ENCODE results near the gene OR51B6. TPM values are rescaled to one million over a fixed set of nuclear protein-coding genes. Genes with fewer than 3 reads are reported as not detected.

OR51B6 gene
- total RNA-seq, 3 donors from 2014 or later, result not detected

DNA sequence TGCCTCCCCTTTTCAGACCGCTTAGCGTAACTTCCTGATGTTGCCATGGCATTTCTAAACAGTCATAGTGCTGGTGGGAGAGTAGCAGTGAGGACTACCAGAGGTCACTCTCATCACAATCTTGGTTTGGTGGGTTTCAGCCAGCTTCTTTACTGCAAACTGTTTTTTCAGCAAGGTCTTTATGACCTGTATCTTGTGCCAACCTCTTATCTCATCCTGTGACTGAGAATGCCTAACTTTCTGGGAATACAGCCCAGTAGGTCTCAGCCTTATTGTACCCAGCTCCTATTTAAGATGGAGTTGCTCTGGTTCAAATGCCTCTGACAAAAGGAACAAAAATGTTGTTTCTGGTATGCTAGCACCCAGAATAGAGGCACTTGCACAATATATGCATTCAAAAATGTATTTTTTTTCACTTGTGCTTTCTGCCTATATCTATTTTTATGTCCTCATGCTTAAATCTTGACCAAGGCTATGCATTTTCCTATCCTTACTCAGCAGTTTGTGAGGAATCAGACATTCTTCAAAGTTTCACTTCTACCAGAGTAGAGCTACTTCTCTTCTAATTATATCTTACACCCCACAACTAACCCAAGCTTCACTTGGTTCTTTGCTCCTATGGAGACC is 16.3 kb downstream of the OR51B6 start:
- H3K9me3 ChIP-seq, result no peaks in the 10 kb centered on the region
- intact Hi-C loops (cut with DNase I, micrococcal nuclease), result no loop called here
- no peaks in the 10 kb centered on the region for H3K4me1 ChIP-seq (ENCODE audit: low read depth)
- ATAC-seq (no peak), DNase-seq (no peak)
- H3K4me3 ChIP-seq, result no peak overlapping the region
- no peaks in the 10 kb centered on the region for H3K36me3 ChIP-seq (ENCODE audit: low read depth)
- TF ChIP-seq, protein P1, sequence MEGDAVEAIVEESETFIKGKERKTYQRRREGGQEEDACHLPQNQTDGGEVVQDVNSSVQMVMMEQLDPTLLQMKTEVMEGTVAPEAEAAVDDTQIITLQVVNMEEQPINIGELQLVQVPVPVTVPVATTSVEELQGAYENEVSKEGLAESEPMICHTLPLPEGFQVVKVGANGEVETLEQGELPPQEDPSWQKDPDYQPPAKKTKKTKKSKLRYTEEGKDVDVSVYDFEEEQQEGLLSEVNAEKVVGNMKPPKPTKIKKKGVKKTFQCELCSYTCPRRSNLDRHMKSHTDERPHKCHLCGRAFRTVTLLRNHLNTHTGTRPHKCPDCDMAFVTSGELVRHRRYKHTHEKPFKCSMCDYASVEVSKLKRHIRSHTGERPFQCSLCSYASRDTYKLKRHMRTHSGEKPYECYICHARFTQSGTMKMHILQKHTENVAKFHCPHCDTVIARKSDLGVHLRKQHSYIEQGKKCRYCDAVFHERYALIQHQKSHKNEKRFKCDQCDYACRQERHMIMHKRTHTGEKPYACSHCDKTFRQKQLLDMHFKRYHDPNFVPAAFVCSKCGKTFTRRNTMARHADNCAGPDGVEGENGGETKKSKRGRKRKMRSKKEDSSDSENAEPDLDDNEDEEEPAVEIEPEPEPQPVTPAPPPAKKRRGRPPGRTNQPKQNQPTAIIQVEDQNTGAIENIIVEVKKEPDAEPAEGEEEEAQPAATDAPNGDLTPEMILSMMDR (IDR thresholded peaks at IDR 0.05), result no peak

DNA sequence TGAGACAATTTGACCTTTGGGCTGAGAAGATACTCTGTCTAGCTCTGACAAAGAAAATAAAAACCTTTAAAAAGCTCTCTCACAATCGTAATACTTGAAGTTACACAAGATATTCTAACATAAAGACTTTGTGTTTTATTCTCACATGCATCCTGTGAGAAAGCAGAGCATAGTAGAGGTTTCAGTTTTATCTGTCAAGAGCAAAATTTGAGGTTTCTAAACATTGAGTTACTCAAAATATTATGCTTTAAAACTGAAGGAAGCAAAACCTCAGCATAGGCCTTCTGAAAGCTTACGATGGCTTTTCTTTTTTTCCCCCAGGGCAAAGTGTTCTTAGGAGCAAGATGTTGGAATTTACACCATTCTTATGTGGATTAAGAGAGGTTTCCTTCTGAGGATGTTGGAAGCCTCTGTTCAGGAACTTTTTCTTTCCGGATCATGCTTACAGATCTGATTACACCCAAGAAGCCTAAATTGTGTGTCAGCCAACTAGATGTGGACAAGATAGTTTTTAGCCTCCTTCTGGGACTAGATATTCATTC is 17.3 kb downstream of the OR51B6 start:
- DNase-seq (no peak), ATAC-seq (no peak)
- H3K4me3 ChIP-seq, result no peak overlapping the region
- no peaks in the 10 kb centered on the region for H3K4me1 ChIP-seq (ENCODE audit: low read depth)
- intact Hi-C loops (cut with DNase I, micrococcal nuclease), result no loop called here
- no peaks in the 10 kb centered on the region for H3K36me3 ChIP-seq (ENCODE audit: low read depth)
- TF ChIP-seq, protein P1 (IDR thresholded peaks at IDR 0.05), result no peak
- H3K9me3 ChIP-seq, result no peaks in the 10 kb centered on the region

DNA sequence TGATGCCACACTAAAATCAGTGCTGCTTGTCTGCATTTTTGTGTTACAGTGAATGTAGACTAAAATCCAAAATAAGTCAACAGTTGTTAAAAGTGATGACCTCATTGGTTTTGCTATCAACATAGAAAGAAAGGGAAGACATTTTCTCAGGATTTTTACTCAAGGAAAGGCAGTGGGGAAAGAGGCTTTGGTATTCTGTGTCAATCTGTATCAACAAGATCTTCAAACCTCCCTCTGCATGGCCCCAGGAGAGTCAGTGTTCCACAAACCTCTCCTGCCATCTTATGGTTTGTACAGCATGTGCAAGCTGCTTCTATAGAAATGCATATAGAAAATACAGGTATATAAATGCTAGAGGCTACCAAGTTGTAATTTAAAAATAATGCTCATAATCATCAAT is 18.5 kb downstream of the OR51B6 start:
- ATAC-seq, result no peak
- DNase-seq, result no peak
- intact Hi-C loops (cut with DNase I, micrococcal nuclease), result no loop called here

DNA sequence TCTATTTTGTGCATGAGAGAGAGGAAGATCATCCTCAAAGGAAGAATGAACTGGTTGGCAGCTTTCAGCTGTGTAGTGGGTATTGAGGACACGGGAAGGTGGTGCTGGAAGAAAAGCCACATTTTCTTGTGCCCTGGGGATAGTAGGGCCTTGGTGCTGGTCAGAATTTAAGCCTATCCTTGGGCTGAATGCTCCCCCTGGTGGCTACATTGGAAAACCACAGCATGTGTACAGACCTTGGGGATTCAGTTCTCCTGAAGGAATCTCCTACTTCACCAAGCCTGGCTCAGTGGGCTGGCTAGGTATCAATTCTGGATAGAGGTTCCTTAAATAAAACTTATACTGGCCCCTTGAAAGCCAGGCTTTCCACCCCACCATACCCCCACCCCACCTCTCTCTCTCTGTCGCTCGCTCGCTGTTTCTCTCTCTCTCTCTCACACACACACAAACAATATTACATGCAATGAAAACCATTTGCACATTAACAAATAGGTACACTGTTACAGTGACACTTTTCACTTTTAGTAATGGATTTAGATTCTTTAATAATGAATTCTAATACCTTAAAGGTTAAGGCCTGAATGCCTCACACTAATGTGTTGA is 29.5 kb downstream of the OR51B6 start:
- DNase-seq (peak in 2 of 3 donors; percentile 24 to 40), ATAC-seq (peak; percentile 58)
- H3K4me1 ChIP-seq (ENCODE audit: low read depth), result no peaks in the 10 kb centered on the region
- TF ChIP-seq, protein P1 (IDR thresholded peaks at IDR 0.05), result peak; percentile 38
- H3K4me3 ChIP-seq, result no peak overlapping the region
- no peaks in the 10 kb centered on the region for H3K36me3 ChIP-seq (ENCODE audit: low read depth)
- H3K9me3 ChIP-seq, result no peaks in the 10 kb centered on the region
- intact Hi-C loops (cut with DNase I, micrococcal nuclease), result loop anchor here in 1 of 2 donors (10.0 kb wide), 1 partner anchor 256 kb away; no protein-coding TSS in a partner anchor

More for the DNA sequence above, 18.5 kb downstream of the OR51B6 start:
- H3K9me3 ChIP-seq, result no peaks in the 10 kb centered on the region
- H3K36me3 ChIP-seq (ENCODE audit: low read depth), result no peaks in the 10 kb centered on the region
- TF ChIP-seq, protein P1 (IDR thresholded peaks at IDR 0.05), result no peak
- H3K4me3 ChIP-seq, result no peak overlapping the region
- H3K4me1 ChIP-seq (ENCODE audit: low read depth), result no peaks in the 10 kb centered on the region

DNA sequence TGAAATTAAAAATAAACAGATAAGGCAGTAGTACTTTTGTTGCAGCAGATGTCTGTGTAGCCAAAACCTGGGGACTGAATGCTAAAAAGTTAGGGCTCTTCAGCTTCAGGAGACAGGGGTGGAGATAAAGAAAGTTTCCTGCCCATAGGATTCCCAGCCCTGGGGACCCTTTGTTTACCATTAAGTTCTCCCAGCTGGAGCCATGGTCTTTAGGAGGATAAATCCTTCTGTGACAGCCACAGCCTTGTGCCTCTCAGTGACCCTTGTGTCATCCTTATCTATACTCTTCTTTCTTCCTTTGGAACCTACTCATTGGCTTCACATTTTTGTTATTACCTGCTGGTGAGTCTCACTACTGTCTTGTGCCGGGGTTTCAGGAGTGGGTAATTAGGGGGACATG is 32.3 kb downstream of the OR51B6 start, which contains the start of gene OR51M1:
OR51M1 (plus strand) TSS at position 237 of the 400 bp plus-strand sequence. CDS start 5,587 bp downstream, outside the sequence.
- no peaks in the 10 kb centered on the region for H3K36me3 ChIP-seq (ENCODE audit: low read depth)
- H3K4me3 ChIP-seq, result no peak within 1 kb of the TSS
- DNase-seq, result no peak
- intact Hi-C loops (cut with DNase I, micrococcal nuclease), result loop anchor here in 1 of 2 donors (10.0 kb wide), 1 partner anchor 259 kb away; no protein-coding TSS in a partner anchor
- no peak for ATAC-seq
- TF ChIP-seq, protein P1 (IDR thresholded peaks at IDR 0.05), result no peak
- H3K4me1 ChIP-seq (ENCODE audit: low read depth), result no peaks in the 10 kb centered on the region
- no peaks in the 10 kb centered on the region for H3K9me3 ChIP-seq
